Measurements from ENCODE around the gene JOSD2.

JOSD2 gene

DNA sequence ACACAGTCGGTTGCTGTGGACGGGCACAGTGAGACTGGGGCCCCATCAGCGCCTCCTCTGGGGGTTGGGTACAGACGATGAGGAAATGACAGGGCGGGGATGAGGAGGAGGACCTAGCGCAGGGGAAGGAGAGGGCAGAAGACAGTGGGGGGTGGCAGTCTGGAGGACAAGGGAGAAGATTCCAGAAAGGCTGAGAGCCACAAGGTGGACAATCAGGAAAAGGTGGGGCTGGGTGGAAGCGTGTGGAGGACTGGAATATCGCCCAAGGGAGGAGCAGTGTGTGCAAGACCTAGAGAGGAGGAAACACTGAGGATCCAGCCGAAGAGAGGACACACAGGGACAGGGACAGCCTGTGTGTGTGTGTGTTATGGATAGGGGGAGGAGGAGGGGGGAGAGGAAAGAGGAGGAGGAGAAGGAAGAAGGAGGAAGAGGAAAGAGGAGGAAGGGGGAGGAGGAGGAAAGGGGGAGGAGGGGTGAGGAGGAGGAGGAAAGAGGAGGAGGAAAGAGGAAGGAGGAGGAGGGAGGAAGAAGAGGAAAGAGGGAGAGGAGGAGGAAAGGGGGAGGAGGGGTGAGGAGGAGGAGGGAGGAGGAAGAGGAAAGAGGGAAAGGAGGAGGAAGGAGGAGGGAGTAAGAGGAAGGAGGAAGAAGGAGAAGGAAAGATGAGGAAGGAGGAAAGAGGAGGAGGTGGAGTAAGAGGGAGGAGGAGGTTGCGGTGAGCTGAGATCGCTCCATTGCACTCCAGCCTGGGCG lies 18.5 kb downstream of the JOSD2 start:
- Histone ChIP-seq H3K27ac (no peak overlapping the region), H3K4me3 (ENCODE audit: low read depth, low read length) (no peak overlapping the region), H3K27me3 (replicated peaks) (peaks cover 17% of the 10 kb centered on the region), H3K36me3 (replicated peaks) (no peaks in the 10 kb centered on the region)
- in situ Hi-C loops (cut with HindIII; ENCODE audit: low pct_ligation_motif_present, low sequenced_read_pairs) = no loop called here
- no peak for DNase-seq
- TF ChIP-seq, protein P1, sequence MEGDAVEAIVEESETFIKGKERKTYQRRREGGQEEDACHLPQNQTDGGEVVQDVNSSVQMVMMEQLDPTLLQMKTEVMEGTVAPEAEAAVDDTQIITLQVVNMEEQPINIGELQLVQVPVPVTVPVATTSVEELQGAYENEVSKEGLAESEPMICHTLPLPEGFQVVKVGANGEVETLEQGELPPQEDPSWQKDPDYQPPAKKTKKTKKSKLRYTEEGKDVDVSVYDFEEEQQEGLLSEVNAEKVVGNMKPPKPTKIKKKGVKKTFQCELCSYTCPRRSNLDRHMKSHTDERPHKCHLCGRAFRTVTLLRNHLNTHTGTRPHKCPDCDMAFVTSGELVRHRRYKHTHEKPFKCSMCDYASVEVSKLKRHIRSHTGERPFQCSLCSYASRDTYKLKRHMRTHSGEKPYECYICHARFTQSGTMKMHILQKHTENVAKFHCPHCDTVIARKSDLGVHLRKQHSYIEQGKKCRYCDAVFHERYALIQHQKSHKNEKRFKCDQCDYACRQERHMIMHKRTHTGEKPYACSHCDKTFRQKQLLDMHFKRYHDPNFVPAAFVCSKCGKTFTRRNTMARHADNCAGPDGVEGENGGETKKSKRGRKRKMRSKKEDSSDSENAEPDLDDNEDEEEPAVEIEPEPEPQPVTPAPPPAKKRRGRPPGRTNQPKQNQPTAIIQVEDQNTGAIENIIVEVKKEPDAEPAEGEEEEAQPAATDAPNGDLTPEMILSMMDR (IDR thresholded peaks at IDR 0.05; ENCODE audit: low read depth, low read length, missing control alignments) = no peak

DNA sequence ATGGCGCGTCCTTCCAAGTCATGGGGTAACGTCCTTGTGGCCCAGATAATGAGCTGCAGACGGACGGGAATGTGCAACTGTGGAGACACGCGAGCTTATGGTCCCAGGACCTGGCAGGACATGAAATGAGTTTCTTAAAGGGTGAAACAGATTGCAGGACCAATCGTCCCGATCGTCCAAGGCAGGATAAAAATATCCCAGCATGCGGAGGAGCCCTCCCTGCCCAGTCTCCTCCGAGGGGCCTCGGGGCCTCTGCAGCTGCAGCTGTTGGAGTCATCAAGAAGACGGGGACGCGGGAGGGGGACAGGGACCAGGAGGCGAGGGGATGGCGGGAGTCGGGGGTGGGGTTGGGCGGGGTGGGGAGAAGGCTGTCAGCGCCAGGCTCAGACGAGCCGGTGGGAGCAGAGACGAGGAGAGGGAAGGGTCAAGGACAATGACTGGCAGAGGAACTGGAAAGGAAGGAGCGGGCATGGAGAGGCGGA lies 20.0 kb downstream of the JOSD2 start:
- Histone ChIP-seq H3K36me3 (replicated peaks) (no peaks in the 10 kb centered on the region), H3K27me3 (replicated peaks) (peaks cover 14% of the 10 kb centered on the region), H3K4me3 (ENCODE audit: low read depth, low read length) (no peak overlapping the region), H3K27ac (no peak overlapping the region)
- TF ChIP-seq, protein P1 (IDR thresholded peaks at IDR 0.05; ENCODE audit: low read depth, low read length, missing control alignments) = no peak
- in situ Hi-C loops (cut with HindIII; ENCODE audit: low pct_ligation_motif_present, low sequenced_read_pairs) = no loop called here
- no peak for DNase-seq

DNA sequence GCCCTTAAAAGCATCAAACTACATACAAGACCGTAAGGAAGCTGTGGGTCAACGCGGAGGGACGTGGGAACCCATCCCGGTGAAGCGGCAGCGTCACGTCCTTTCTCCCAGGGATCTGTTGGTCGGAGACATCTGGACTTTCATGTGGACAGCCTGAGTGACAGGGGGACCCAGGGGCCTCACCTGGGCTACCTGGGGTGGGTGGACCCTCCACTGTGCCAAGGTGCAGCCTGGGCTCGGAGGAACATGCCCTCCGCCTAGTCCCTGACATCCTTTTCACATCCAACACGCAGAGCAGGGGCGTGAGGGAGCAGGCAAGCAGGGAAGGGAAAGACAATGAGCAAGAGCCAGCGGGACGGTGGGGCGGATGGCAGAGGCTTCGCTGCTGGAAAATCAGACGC lies 20.6 kb downstream of the JOSD2 start:
- Histone ChIP-seq H3K36me3 (replicated peaks) (no peaks in the 10 kb centered on the region), H3K27ac (no peak overlapping the region), H3K4me3 (ENCODE audit: low read depth, low read length) (no peak overlapping the region), H3K27me3 (replicated peaks) (peaks cover 14% of the 10 kb centered on the region)
- DNase-seq = no peak
- in situ Hi-C loops (cut with HindIII; ENCODE audit: low pct_ligation_motif_present, low sequenced_read_pairs) = no loop called here
- TF ChIP-seq, protein P1 (IDR thresholded peaks at IDR 0.05; ENCODE audit: low read depth, low read length, missing control alignments) = no peak

DNA sequence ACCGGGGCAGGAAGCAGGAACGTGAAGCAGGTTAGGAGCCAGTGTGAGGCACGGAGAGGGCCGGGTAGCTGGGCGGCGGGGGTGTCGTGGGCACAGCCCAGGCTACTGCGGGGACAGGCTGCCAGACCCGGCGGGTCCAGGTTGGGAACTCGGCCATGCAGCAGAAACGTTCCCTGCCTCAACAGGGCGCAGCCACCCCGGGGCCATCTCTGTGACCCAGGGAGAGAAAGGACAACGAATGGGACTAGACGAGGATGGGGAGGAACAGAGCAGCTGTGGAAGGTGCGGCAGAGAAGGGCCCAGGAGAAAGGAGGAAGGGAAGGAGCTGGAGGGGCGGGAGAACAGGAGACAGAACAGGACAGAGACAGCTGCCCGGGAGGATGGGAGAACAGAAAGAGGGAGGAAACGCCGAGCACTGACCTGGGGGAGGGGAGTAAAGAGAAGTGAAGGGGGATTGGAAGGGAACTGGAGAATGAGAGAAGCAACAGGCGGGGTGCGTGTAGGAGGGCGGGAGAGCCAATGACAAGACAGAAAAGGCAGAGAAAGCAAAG lies 21.5 kb downstream of the JOSD2 start:
- Histone ChIP-seq H3K4me3 (ENCODE audit: low read depth, low read length) (no peak overlapping the region), H3K36me3 (replicated peaks) (no peaks in the 10 kb centered on the region), H3K27ac (no peak overlapping the region), H3K27me3 (replicated peaks) (peaks cover 12% of the 10 kb centered on the region)
- TF ChIP-seq, protein P1 (IDR thresholded peaks at IDR 0.05; ENCODE audit: low read depth, low read length, missing control alignments) = no peak
- in situ Hi-C loops (cut with HindIII; ENCODE audit: low pct_ligation_motif_present, low sequenced_read_pairs) = no loop called here
- no peak for DNase-seq

DNA sequence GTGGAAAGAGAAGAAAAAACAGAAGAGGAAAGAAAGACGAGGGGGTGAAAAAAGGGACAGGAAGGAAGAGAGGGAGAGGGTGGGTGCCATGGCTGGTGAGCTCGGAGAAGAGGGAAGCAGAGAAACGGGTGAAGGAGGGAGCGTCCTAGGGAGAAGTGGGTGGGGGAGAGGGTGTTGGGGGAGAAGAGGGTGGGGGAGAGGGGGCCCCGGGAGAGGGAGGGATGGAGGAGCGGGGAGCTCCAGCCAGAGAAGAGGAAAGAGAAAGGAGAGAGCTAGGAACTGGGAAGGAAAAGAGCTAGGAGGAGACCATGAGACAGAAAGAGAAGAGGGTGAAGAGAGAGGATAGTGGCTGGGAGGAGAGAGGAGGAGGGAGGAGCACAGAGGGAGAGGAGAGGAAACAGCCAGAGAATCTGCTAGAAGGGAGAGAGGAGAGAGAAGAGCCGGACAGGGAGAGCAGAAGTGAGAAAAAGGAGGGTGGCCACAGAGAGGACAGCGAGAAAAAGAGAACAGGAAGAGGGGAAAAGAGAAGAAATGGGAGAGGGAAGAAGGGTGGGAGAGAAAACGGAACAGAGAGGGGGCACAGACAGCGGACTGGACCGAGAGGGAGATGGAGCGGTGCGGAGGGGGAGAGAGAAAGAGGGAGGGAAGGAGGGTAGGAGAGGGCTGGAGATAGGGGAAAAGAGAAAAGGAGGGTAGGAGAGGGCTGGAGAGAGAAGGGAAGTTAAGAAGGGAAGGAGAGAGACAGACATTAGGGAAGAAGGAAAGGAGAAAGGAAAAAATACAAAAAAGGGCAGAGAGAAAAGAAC lies 22.4 kb downstream of the JOSD2 start:
- in situ Hi-C loops (cut with HindIII; ENCODE audit: low pct_ligation_motif_present, low sequenced_read_pairs) = no loop called here
- no peaks in the 10 kb centered on the region for H3K36me3 ChIP-seq (replicated peaks)
- H3K27ac ChIP-seq = no peak overlapping the region
- no peak overlapping the region for H3K4me3 ChIP-seq (ENCODE audit: low read depth, low read length)
- no peak for DNase-seq
- TF ChIP-seq, protein P1 (IDR thresholded peaks at IDR 0.05; ENCODE audit: low read depth, low read length, missing control alignments) = no peak
- peaks cover 10% of the 10 kb centered on the region for H3K27me3 ChIP-seq (replicated peaks)

Measured in brain microvascular endothelial cell (primary cell).